Glomerular endothelial cell (primary cell): ENCODE measurements around the gene DNAH12. TPM values are rescaled to one million over a fixed set of nuclear protein-coding genes. Genes with fewer than 3 reads are reported as not detected.
"Not testable (repeated sequence)": the region's sequence is repeated elsewhere in the genome, so short reads cannot be mapped to it uniquely, and the experiment has no call there.

Experiments
- DNase-seq: peaks from one replicate; pipeline ENCODE4 v3.0.0-alpha.2; 2011; ENCODE audit warnings: low read depth, low spot score; ENCODE audit errors: extremely low read depth
- total RNA-seq: library from RNA; depleted of rRNA; stranded (reverse); fragments of >200 nt; gene quantifications from 2 replicates; pipeline ENCODE4 v1.2.3, GENCODE V29; 2015

The DNAH12 gene
- total RNA-seq, 1 donor from 2014 or later: 0.12 TPM

DNA sequence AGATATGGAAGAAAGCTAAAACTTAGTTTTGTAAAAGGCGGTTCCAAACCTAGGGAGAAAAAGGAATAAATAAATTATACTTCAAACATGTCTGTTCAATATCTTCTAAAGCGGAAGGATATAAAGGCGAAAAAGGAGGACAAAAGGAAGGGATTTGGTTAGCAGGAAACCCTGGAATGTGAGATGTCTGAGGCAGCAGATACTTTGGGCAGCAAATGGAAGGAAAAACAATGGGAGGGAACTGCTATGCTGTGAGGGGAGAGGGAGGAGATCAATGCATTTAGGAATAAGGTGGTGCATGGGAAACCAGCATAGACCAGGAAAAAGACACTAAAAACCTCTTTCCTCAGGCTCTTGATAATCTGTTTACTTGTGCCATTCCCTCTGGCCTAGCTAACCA is 120.8 kb downstream of the DNAH12 start:
- DNase-seq: no peak

DNA sequence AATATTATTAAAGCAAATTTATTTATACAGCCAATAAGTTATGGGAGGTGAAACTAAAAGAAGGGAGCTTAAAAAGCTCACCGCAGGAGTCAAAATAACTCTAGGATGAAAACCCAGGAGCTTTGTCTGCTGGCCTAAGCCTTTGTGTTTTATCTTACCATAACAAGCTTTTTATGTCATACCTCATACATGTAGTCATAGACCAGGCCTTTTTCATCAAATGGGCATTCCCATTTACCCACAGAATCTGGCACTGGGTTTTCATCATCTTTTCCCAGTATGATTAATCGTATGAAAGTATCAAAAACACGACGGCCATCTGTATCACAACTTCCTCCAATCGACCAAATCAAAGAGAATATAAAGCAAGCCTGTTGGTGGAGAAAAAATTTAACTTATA is 122.8 kb downstream of the DNAH12 start:
- DNase-seq: no peak

DNA sequence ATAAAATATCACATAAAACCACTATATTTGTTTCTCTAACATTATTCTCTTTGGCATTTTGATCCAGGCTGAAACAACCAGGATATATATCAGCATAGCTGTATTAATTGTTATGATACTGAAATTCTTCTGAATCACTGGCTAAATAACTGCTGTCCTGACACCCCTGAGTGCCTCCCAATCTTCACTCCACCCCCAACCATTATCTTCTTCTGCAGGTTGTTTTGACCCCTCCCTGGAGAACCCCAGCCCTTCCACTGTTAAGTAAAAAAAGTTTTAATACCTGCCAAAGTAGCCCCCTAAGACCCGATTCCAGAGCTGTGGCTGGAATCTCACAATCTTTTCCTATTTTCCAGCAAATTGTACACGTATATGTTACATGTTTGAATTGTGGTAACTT is 124.1 kb downstream of the DNAH12 start:
- DNase-seq: no peak

- DNase-seq: no peak
Observed at GRCh38 chr3:57411715-57412114, 132.4 kb downstream of the DNAH12 start.

DNA sequence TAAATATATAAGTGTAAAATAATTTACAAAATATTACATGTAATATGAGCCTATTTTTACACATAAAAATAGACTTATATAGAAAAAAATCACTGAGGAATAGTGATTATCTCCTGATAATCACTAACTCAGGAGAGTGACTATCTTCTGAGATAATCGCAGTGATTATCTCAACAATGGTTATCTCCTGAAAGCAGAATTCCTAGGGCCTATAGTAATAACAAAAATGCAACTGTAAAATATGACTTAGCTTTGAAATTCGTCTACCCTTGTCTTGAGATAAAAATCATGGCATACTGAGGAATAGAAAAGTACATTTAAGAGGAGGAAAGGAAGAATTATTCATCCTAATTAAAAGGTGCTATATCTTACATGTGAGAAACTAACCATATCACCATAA is 134.7 kb downstream of the DNAH12 start:
- no peak for DNase-seq

DNA sequence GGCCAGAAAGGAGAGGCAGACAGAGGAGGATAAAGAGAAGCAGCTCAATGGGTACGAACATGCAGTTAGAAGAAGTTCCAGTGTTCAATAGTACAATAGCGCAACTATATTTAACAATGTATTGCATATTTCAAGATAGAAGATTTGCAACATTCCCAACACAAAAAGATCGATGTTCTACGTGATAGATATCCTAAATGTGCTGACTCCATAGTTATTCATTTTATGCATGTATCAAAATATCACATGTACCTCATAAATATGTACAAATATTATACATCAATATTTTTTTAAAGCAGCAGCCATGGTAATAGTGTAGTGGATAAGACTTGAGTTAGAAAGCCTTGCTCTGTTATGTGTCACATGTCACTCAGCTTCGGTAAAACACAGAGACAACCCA is 141.5 kb downstream of the DNAH12 start:
- DNase-seq: no peak

GRCh38 chr3:57397175-57398026 is 146.7 kb downstream of the DNAH12 start:
- peak; percentile 29 for DNase-seq

DNA sequence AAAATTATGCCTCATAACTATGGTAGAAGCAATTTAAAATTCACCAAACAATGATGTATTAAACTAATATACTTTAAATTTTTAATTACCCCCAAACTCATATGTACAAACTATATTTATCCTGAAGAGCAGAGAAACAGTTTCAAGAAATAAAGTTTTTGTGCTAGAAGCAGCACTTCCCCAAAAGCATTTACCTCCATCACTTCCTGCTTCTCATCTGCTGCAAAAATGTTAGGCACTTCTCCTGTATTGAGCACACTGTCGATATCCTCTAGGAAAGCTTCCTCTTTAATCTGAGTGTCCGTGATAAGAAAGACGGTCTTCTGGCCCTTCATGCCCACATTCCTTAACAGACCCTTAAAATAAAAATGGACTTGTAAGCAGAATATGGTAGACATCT is 150.2 kb downstream of the DNAH12 start:
- DNase-seq: no peak

GRCh38 chr3:57391767-57392166 is 152.4 kb downstream of the DNAH12 start:
- DNase-seq: no peak

DNA sequence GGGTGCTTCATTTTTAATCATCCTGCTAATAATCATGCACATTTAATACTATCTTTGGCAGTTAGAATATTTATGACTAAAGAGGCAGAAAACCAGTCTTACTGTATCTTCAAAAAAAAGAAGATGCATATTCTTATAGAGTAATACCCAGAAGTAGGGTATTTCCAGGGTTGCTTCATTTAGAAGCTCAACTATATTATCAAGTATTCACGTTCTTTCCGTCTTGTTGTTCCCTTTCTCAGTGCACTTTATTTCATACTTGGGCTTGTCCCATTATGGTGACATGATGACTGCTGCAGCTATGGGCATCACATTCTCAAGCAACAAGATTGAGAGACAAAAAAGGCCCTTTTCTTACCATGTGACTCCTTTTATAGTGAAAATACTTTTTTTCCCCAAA is 154.9 kb downstream of the DNAH12 start:
- DNase-seq: no peak

GRCh38 chr3:57386307-57386706 is 157.8 kb downstream of the DNAH12 start:
- no peak for DNase-seq

DNA sequence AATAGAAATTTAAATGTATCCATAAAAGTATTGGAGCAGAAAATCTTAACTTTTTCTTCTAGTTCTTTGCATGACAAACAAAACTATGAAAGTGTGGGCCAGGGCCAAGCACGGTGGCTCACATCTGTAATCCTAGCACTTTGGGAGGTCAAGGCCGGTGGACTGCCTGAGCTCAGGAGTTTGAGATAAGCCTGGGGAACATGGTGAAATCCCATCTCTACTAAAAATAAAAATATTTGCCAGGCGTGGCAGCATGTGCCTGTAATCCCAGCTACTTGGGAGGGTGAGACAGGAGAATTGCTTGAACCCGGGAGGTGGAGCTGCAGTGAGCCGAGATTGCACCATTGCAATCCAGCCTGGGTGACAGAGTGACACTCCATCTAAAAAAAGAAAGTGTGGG is 158.6 kb downstream of the DNAH12 start:
- DNase-seq: no peak

DNA sequence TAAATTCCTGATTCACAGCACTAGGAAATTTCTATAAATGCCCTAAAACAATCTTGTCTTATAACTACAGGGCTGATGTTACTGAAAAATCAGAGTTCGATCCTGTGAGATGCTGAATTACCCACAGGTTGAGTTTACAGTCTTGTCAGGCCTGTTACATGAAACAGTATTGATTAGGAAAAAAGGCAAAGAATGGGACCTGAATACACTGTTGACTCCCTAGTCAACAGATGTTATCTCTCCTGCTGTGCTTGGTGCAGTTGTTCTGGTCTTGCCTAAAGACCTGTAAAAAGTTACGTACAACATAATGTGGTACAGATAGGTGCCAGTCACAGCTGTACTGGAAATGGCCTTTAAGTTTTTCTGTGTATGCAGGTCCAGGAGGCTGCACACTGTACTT is 160.3 kb downstream of the DNAH12 start:
- DNase-seq: no peak

DNA sequence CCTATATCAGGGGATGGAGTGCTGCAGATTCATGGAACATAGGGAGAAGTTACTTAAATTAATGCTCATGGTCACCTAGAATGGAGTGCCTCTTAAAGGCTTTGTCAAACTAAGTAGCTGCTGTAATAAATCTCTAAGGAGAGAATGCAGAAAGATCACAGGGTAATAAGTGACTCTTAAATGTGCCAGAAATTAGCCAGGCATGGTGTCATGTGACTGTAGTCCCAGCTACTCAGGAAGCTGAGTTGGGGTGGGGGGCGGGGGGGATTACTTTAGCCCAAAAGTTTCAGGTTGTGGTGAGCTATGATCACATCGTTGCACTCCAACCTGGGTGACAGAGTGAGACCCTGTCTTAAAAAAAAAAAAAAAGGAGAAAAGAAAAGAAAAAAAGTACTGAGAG is 160.7 kb downstream of the DNAH12 start:
- DNase-seq: no peak

- DNase-seq: no peak
Observed at GRCh38 chr3:57382933-57383332, 161.2 kb downstream of the DNAH12 start.

GRCh38 chr3:57370341-57370740 is 173.8 kb downstream of the DNAH12 start:
- DNase-seq: no peak

DNA sequence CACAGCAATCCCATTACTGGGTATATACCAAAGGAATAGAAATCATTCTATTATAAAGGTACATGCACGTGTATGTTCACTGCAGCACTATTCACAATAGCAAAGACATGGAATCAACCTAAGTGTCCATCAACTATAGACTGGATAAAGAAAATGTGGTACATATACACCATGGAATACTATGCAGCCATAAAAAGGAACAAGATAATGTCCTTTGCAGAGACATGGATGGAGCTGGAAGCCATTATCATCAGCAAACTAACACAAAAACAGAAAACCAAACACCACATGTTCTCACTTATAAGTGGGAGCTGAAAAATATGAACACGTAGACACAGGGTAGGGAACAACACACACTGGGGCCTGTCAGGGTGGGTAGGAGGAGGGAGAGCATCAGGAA is 179.1 kb downstream of the DNAH12 start:
- DNase-seq: not testable (repeated sequence)

DNA sequence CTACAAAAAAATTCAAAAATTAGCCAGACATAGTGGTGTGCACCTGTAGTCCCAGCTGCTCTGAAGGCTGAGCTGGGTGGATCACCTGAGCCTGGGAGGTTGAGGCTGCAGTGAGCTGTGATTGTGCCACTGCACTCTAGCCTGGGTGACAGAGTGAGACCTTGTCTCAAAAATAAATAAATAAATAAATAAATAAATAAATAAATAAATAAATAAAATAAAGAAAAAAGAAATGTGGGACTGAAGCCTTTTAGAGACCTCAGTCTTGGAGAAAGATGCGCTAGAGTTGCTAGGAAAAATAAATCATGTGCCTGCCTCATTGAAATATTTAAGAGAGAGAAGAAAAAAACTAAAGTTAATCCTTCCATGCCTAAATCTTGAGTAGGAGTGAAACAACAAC is 187.9 kb downstream of the DNAH12 start:
- not testable (repeated sequence) for DNase-seq

DNA sequence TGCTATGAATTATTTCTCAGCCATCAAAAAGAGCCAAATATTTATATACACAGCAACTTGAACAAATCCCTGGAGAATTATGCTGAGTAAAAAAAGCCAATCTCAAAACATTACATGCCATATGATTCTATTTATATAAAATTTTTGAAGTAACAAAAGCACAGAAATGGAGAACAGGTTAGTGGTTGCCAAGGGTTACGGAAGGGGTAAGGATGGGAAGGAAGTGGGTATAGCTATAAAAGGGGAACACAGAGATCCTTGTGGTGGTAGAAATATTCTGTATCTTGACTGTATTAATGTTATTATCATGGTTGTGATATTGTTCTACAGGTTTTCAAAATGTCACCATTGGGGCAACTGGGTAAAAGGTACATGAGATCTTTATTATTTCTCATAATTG is 189.4 kb downstream of the DNAH12 start:
- DNase-seq: no peak

DNA sequence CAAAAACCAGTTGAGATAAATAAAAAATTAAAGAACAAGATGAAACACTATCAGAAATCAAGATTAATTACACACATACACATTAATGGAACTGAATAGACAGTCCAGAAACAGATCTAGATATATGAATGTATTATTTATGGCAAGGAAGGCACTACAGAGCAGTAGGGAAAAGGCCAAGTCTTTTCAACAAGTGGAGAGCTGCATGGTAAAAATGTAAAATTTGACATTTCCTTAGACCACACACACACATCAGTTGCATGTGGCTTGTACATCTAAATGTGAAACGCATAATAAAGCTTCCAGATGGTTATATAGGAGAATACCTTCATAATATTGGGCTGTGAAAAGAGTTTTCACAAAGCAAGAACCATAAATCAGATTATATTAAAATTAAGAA is 193.9 kb downstream of the DNAH12 start:
- no peak for DNase-seq

- not testable (repeated sequence) for DNase-seq
Observed at GRCh38 chr3:57339071-57339642, 205.0 kb downstream of the DNAH12 start.

DNA sequence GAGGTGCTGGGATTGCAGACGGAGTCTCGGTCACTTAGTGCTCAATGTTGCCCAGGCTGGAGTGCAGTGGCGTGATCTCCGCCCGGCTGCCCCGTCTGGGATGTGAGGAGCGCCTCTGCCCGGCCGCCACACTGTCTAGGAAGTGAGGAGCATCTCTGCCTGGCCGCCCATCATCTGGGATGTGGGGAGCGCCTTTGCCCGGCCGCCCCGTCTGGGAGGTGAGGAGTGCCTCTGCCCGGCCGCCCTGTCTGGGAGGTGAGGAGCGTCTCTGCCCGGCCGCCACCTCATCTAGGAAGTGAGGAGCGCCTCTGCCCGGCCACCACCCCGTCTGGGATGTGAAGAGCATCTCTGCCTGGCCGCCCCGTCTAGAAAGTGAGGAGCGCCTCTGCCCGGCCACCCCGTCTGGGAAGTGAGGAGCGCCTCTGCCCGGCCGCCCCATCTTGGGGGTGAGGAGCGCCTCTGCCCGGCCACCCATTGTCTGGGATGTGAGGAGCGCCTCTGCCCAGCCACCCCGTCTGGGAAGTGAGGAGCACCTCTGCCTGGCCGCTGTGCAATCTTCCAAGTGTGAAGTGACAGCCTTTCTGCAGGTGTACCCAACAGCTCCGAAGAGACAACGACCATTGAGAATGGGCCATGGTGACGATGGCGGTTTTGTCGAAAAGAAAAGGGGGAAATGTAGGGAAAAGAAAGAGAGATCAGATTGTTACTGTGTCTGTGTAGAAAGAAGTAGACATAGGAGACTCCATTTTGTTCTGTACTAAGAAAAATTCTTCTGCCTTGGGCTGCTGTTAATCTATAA is 205.7 kb downstream of the DNAH12 start:
- DNase-seq: not testable (repeated sequence)
